Measurements from ENCODE around the gene PAX8. TPM values are rescaled to one million over a fixed set of nuclear protein-coding genes. Genes with fewer than 3 reads are reported as not detected.

The PAX8 gene
- total and polyA plus RNA-seq, 8 donors: 0.28 to 6.5 (median 1.1) TPM; not detected in 3

DNA sequence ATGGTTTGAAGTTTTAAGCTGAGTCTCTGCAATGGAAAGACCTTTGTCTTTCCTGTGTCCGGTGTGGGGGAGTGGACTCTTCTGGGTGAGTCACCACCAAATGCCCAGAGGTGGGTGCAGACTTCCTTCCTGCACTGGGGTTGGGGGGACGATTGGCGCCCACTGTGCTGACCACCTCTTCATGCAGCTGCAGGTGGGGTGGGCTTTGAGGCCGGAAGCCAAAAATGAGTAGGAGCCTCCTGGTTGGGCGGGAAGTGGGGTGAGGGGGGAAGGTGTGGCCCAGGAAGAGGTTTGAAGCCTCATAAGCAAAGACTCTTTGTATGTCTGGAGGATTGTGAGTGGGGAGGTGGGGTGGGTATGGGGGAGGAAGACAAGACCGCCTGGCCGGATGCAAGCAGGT lies 27.6 kb downstream of the PAX8 start:
- TF ChIP-seq, protein P1, sequence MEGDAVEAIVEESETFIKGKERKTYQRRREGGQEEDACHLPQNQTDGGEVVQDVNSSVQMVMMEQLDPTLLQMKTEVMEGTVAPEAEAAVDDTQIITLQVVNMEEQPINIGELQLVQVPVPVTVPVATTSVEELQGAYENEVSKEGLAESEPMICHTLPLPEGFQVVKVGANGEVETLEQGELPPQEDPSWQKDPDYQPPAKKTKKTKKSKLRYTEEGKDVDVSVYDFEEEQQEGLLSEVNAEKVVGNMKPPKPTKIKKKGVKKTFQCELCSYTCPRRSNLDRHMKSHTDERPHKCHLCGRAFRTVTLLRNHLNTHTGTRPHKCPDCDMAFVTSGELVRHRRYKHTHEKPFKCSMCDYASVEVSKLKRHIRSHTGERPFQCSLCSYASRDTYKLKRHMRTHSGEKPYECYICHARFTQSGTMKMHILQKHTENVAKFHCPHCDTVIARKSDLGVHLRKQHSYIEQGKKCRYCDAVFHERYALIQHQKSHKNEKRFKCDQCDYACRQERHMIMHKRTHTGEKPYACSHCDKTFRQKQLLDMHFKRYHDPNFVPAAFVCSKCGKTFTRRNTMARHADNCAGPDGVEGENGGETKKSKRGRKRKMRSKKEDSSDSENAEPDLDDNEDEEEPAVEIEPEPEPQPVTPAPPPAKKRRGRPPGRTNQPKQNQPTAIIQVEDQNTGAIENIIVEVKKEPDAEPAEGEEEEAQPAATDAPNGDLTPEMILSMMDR (IDR thresholded peaks at IDR 0.05): no peak
- TF ChIP-seq POLR2A (IDR thresholded peaks at IDR 0.05) (no peak), POLR2AphosphoS5 (IDR thresholded peaks at IDR 0.05) (no peak), EP300 (IDR thresholded peaks at IDR 0.05) (no peak)
- intact Hi-C loops (cut with DNase I; ENCODE audit: low total_unique reads): loop anchor here (5.0 kb wide), 1 partner anchor 121 kb away; no protein-coding TSS in a partner anchor
- H3K4me3 ChIP-seq: no peak overlapping the region
- no peaks in the 10 kb centered on the region for H3K9me3 ChIP-seq
- DNase-seq: no peak
- no peak overlapping the region for H3K27ac ChIP-seq
- no peaks in the 10 kb centered on the region for H3K36me3 ChIP-seq
- no peaks in the 10 kb centered on the region for H3K27me3 ChIP-seq
- 68 to 79% (median 77%) methylated on average over 7 of the region's 7 CpGs for WGBS, 5 donors
- peaks cover 0 to 12% (median 5%) of the 10 kb centered on the region in 4 donors for H3K4me1 ChIP-seq

DNA sequence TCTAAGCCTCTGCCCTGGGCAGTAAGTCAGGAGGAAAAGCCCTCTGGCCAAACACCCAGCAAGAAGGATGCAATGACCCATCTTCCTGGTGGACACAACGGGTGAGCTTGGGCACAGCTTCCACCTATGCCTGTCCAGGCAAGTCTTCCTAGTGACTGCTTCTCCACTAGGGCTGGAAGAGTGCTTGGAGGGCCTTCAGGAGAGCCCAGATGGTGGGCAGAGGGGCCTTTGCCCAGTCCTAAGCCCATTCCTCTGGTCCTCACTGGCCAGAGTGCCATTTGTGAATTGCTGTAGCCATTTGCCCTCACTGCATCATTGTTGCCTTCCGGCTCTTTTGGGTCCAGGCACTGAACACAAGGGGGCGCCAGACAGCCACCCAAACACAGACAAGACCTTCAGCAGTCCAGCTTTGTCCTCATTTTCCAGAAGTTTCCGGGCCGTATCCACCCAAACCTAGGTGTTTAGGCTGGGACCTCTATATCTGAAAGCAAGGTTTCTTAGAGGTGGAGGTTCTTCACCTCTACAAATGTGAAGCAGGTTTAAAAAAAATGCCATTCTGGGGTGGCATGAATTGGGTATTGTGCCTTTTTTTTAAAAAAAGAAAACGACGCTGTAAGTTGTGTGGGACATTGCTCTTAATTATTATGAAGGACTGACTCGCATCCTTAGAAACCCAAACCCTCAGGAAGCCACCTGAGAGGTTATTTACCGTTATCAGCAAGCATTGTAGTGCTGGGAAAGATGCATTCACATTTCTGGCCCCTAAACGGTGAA lies 29.5 kb downstream of the PAX8 start:
- intact Hi-C loops (cut with DNase I; ENCODE audit: low total_unique reads): no loop called here
- H3K27ac ChIP-seq: peak overlapping the region in 1 of 5 donors; percentile 16
- no peak overlapping the region for H3K4me3 ChIP-seq
- peaks cover 0 to 16% (median 8%) of the 10 kb centered on the region in 4 donors for H3K4me1 ChIP-seq
- 39 to 44% (median 42%) methylated on average over 10 of the region's 10 CpGs for WGBS, 5 donors
- TF ChIP-seq POLR2A (IDR thresholded peaks at IDR 0.05): no peak
- no peak for TF ChIP-seq EP300 (IDR thresholded peaks at IDR 0.05)
- TF ChIP-seq, protein P1 (IDR thresholded peaks at IDR 0.05): peak in 5 of 7 experiments; percentile 79 to 94 (median 90)
- peak in 1 of 3 donors; percentile 31 for TF ChIP-seq POLR2AphosphoS5 (IDR thresholded peaks at IDR 0.05)
- peak; percentile 88 to 93 for DNase-seq
- H3K9me3 ChIP-seq: no peaks in the 10 kb centered on the region
- H3K36me3 ChIP-seq: no peaks in the 10 kb centered on the region
- H3K27me3 ChIP-seq: no peaks in the 10 kb centered on the region

DNA sequence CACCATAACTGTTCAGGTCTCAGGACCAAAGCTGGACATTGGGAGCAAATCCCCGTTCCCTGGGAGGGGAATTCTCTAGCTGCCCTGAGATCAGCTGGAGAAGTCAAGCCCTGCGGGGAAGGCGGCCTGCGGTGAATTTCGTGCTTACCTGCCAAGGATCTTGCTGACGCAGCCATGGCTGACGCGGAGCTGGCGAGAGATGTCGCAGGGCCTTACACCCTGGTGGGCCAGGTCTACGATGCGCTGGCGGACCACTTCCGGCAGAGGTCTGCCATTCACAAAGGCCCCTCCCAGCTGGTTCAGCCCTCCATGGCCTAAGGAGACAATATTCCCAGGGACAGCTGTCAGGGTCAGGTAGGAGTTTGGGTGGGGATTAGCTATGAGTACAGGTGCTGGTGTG lies 32.1 kb downstream of the PAX8 start:
- H3K4me3 ChIP-seq: no peak overlapping the region
- no peak for TF ChIP-seq POLR2AphosphoS5 (IDR thresholded peaks at IDR 0.05)
- TF ChIP-seq, protein P1 (IDR thresholded peaks at IDR 0.05): no peak
- no peak for TF ChIP-seq POLR2A (IDR thresholded peaks at IDR 0.05)
- no peak for TF ChIP-seq EP300 (IDR thresholded peaks at IDR 0.05)
- DNase-seq: no peak
- intact Hi-C loops (cut with DNase I; ENCODE audit: low total_unique reads): no loop called here
- H3K9me3 ChIP-seq: no peaks in the 10 kb centered on the region
- 89 to 92% (median 91%) methylated on average over 14 of the region's 14 CpGs for WGBS, 5 donors
- peaks cover 0 to 21% (median 10%) of the 10 kb centered on the region in 4 donors for H3K4me1 ChIP-seq
- H3K27ac ChIP-seq: no peak overlapping the region
- no peaks in the 10 kb centered on the region for H3K27me3 ChIP-seq
- H3K36me3 ChIP-seq: no peaks in the 10 kb centered on the region

DNA sequence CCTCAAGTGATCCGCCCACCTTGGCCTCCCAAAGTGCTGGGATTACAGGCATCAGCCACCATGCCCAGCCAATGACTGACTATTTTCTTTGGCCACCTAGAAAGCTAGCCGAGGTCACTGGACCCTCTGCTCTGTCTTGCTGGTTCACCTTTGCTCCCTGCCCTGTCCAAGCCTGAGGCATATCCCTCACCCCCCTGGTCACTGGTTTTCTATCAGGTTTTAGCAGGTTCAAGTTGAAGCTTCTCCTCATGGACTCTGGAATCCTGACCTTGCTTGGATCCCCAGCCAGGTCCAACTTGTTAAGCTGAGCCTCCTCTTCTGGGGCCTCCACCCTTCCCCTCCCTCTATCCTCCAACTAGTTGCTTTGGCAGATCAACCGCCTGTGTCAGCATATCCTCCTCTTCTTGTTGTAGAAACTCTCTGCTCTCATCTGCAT lies 33.4 kb downstream of the PAX8 start:
- no peak for TF ChIP-seq EP300 (IDR thresholded peaks at IDR 0.05)
- TF ChIP-seq, protein P1 (IDR thresholded peaks at IDR 0.05): no peak
- TF ChIP-seq POLR2A (IDR thresholded peaks at IDR 0.05): no peak
- TF ChIP-seq POLR2AphosphoS5 (IDR thresholded peaks at IDR 0.05): no peak
- Histone ChIP-seq H3K4me1 (peaks cover 12 to 34% (median 24%) of the 10 kb centered on the region in 4 donors), H3K9me3 (no peaks in the 10 kb centered on the region), H3K27ac (peak overlapping the region in 1 of 5 donors; percentile 18), H3K36me3 (no peaks in the 10 kb centered on the region), H3K27me3 (no peaks in the 10 kb centered on the region), H3K4me3 (no peak overlapping the region)
- 77 to 99% (median 85%) methylated on average over 3 of the region's 3 CpGs for WGBS, 5 donors
- intact Hi-C loops (cut with DNase I; ENCODE audit: low total_unique reads): no loop called here
- DNase-seq: no peak

Data from stomach (tissue), 9 donors.